HepG2 (cell line): ENCODE results near the gene SP3. TPM values are rescaled to one million over a fixed set of nuclear protein-coding genes. Genes with fewer than 3 reads are reported as not detected.

Source experiments
- ARID3A ChIP-seq: IDR thresholded peaks from 2 replicates; pipeline ENCODE4 v1.6.1; 2012; ENCODE audit warnings: low read depth, low read length, improper control_type of control experiment
- ATF4 ChIP-seq, 2 experiments: fragments of 450-650 bp in 1 of 2; sonication (generic) in 1 of 2; formaldehyde crosslinking; IDR thresholded peaks; 2 replicates each; pipeline versions ENCODE4 v1.5.0 to v1.8.0; 2020 to 2022; ENCODE audit warnings: mild to moderate bottlenecking in 1 of 2, missing genetic modification reagents in 1 of 2
- CSRNP1 ChIP-seq: sonication (generic); formaldehyde crosslinking; IDR thresholded peaks from 2 replicates; pipeline ENCODE4 v1.8.1; 2023; ENCODE audit warnings: mild to moderate bottlenecking, missing genetic modification reagents
- GMEB2 ChIP-seq: IDR thresholded peaks from 2 replicates; pipeline ENCODE4 v1.6.1; 2016; ENCODE audit warnings: missing biosample characterization, missing genetic modification reagents, low read depth
- MAFF ChIP-seq: IDR thresholded peaks from 2 replicates; pipeline ENCODE4 v1.6.1; 2011; ENCODE audit warnings: low read depth, low read length, improper control_type of control experiment
- MTERF4 ChIP-seq: sonication (generic); formaldehyde crosslinking; IDR thresholded peaks from 2 replicates; pipeline ENCODE4 v1.8.0; 2023; ENCODE audit warnings: mild to moderate bottlenecking, missing genetic modification reagents
- PHF5A ChIP-seq: IDR thresholded peaks from one replicate; pipeline ENCODE4 v1.6.1; 2018; ENCODE audit warnings: low read depth, missing genetic modification reagents; ENCODE audit not compliant: unreplicated experiment
- PRPF4 ChIP-seq: fragments of 200-400 bp; formaldehyde crosslinking; IDR thresholded peaks from 2 replicates; pipeline ENCODE4 v1.6.1; 2016; ENCODE audit warnings: low read length, low read depth; ENCODE audit not compliant: poor library complexity, severe bottlenecking
- SALL2 ChIP-seq: sonication (generic); formaldehyde crosslinking; IDR thresholded peaks from 2 replicates; pipeline ENCODE4 v1.8.1; 2023; ENCODE audit warnings: mild to moderate bottlenecking, missing genetic modification reagents, inconsistent platforms
- SP5 ChIP-seq: IDR thresholded peaks from 2 replicates; pipeline ENCODE4 v1.6.1; 2016; ENCODE audit warnings: low read depth, borderline replicate concordance
- TFAP4 ChIP-seq: sonication (generic); IDR thresholded peaks from 2 replicates; pipeline ENCODE4 v1.6.1; 2016; ENCODE audit warnings: low read depth, borderline replicate concordance
- YEATS4 ChIP-seq: sonication (generic); formaldehyde crosslinking; IDR thresholded peaks from 2 replicates; pipeline ENCODE4 v1.4.0; 2020; ENCODE audit warnings: missing genetic modification reagents, borderline replicate concordance
- ZBTB14 ChIP-seq: sonication (generic); formaldehyde crosslinking; IDR thresholded peaks from 2 replicates; pipeline ENCODE4 v1.4.0; 2020; ENCODE audit warnings: missing genetic modification reagents
- ZBTB26 ChIP-seq: IDR thresholded peaks from 2 replicates; pipeline ENCODE4 v1.6.1; 2016; ENCODE audit warnings: missing compliant biosample characterization, missing genetic modification reagents, borderline replicate concordance
- ZBTB38 ChIP-seq: sonication (generic); formaldehyde crosslinking; IDR thresholded peaks from 2 replicates; pipeline ENCODE4 v1.5.1; 2020; ENCODE audit warnings: mild to moderate bottlenecking, missing genetic modification reagents
- ZNF564 ChIP-seq: sonication (generic); formaldehyde crosslinking; IDR thresholded peaks from 2 replicates; pipeline ENCODE4 v1.8.1; 2023; ENCODE audit warnings: mild to moderate bottlenecking, missing genetic modification reagents
- ZNF567 ChIP-seq: sonication (generic); formaldehyde crosslinking; IDR thresholded peaks from 2 replicates; pipeline ENCODE4 v1.8.1; 2023; ENCODE audit warnings: mild to moderate bottlenecking, missing genetic modification reagents, borderline replicate concordance
- ZNF660 ChIP-seq: sonication (generic); formaldehyde crosslinking; IDR thresholded peaks from 2 replicates; pipeline ENCODE4 v1.5.1; 2020; ENCODE audit warnings: mild to moderate bottlenecking, low read depth, missing genetic modification reagents, borderline replicate concordance
- ZNF781 ChIP-seq: sonication (generic); formaldehyde crosslinking; IDR thresholded peaks from 2 replicates; pipeline ENCODE4 v1.5.1; 2020; ENCODE audit warnings: borderline replicate concordance, mild to moderate bottlenecking, missing genetic modification reagents; ENCODE audit errors: not compliant biosample characterization
- polyA plus RNA-seq, 8 experiments: library from polyadenylated mRNA; depleted of rRNA in 3 of 8; stranded (reverse) in 7 of 8; unstranded in 1 of 8; fragments of >200 nt; fragmentation: Illumina TruSeq in 4 of 8; extraction: Trizol in 4 of 8; gene quantifications; 2 replicates each; pipeline versions ENCODE4 v1.2.1 to v1.2.3, GENCODE V29; 2011 to 2016; ENCODE audit warnings: low read depth in 4 of 8, missing spikeins in 1 of 8, mixed read lengths in 1 of 8; ENCODE audit not compliant: insufficient read depth in 1 of 8
- total RNA-seq, 5 experiments: library from RNA; depleted of rRNA; stranded (reverse); fragments of >200 nt; fragmentation: Illumina TruSeq; extraction: Trizol; gene quantifications; 2 replicates each; pipeline ENCODE4 v1.2.3, GENCODE V29; 2016; ENCODE audit warnings: low read depth in 1 of 5

SP3 gene
- total and polyA plus RNA-seq, 2 of the 13 experiments (the other 11 are each of a cell fraction or from before 2014, with no cell fraction given) = 57.3 to 132 TPM

GRCh38 chr2:173986805-173987204, 21.6 kb upstream of the SP3 start (continued):
- TF ChIP-seq ZNF567 (CRISPR knock-in tag) = no peak
- no peak for TF ChIP-seq ZNF660 (CRISPR knock-in tag)
- peak; percentile 97 for TF ChIP-seq ZBTB26 (CRISPR knock-in tag)
- TF ChIP-seq SP5 (CRISPR knock-in tag) = no peak
- TF ChIP-seq MTERF4 (CRISPR knock-in tag) = no peak
- TF ChIP-seq PRPF4 = no peak
- TF ChIP-seq GMEB2 = no peak
- TF ChIP-seq ZNF564 (CRISPR knock-in tag) = no peak
- 0 out of 2 replicates have a peak, but pooled peaks have one; percentile 48 for TF ChIP-seq ARID3A
- peak in 1 of 2 experiments; percentile 47; a peak in 1 of 4 replicates for TF ChIP-seq ATF4 (CRISPR knock-in tag; IDR thresholded peaks at IDR 0.05)
- TF ChIP-seq ZBTB38 (CRISPR knock-in tag) = no peak
- no peak for TF ChIP-seq ZBTB14 (CRISPR knock-in tag)
- no peak for TF ChIP-seq PHF5A (CRISPR knock-in tag)
- no peak for TF ChIP-seq CSRNP1 (CRISPR knock-in tag)
- TF ChIP-seq TFAP4 = peak; percentile 90
- TF ChIP-seq MAFF = no peak
- no peak for TF ChIP-seq ZNF781 (CRISPR knock-in tag)
- TF ChIP-seq YEATS4 (CRISPR knock-in tag) = no peak
- TF ChIP-seq SALL2 (CRISPR knock-in tag) = no peak
